GM21528 (cell line): ENCODE data around the gene SYNDIG1.
"Not testable (repeated sequence)": the region's sequence is repeated elsewhere in the genome, so short reads cannot be mapped to it uniquely, and the experiment has no call there.

ENCODE experiments used
- ATAC-seq: cut with Tn5 transposase; IDR thresholded peaks from one replicate; pipeline ENCODE4 v1.9.1; 2021; ENCODE audit warnings: mild to moderate bottlenecking, moderate library complexity; ENCODE audit not compliant: unreplicated experiment, low FRiP score

SYNDIG1 gene

GRCh38 chr20:24490598-24490997, 21.2 kb downstream of the SYNDIG1 start:
- ATAC-seq = no peak

DNA sequence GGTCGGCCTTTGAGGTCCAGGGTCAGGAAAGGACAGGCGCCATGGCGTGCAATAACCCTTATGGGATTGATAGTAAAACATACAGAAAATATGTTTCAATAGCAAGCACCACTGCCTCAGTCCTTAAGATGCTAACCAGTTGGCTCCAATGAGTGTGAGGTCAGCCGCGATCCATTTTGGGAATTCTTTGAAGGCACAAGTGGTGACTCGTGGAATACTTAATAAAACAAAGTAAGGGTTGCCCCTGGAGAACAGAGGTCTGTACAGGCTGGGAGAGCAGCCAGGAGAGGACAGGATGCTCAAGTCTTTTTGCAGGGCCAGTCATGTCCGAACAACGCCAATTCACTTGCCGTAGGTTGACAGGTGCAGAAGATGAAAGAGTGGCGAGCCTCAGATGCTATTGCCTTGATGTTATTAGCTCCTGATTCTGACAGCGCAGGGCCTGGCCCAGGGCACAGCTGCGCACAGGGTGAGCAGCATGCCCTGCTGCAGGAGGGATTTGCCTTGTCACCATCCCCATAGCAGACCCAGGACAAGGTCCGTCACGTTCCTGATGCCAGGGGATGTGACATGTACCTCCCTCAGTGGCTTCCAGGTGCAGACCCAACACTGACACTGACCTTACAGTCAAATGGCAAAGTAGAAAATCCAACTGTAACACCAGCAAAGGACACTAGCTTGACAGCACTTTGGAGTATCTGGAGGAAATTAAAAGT, 21.8 kb downstream of the SYNDIG1 start:
- ATAC-seq = no peak

DNA sequence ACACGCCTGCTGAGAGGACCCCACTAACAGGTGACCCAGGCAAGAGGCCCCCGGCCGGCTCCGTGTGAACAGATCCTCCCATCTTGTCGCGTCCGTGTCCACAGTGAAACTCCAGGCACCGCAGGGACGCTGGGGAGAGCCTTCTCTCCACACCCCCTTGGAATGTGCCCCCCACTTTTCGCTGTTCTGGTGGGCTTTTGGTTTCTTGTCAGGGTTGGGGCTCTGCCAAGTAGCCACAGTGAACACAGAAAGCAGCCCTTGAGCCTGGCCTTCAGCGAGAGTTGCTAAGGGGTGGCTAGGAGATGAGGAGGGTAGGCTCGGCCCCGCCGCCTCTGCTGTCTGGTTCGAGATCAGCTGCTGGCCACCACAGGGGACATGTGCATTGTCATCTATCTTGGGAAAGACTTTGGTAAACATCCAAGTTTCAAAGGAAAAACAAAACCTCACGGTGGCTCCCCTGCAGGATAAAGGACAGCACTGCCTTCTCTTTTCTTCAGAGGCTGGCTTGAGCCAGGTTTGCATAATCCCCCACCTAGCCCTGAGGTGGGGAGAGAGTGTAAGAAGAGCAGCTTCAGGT, 22.7 kb downstream of the SYNDIG1 start:
- no peak for ATAC-seq

GRCh38 chr20:24492698-24493097, 23.3 kb downstream of the SYNDIG1 start:
- ATAC-seq = no peak

GRCh38 chr20:24493181-24493580, 23.8 kb downstream of the SYNDIG1 start:
- ATAC-seq = no peak

GRCh38 chr20:24493661-24494459, 24.4 kb downstream of the SYNDIG1 start:
- no peak for ATAC-seq

DNA sequence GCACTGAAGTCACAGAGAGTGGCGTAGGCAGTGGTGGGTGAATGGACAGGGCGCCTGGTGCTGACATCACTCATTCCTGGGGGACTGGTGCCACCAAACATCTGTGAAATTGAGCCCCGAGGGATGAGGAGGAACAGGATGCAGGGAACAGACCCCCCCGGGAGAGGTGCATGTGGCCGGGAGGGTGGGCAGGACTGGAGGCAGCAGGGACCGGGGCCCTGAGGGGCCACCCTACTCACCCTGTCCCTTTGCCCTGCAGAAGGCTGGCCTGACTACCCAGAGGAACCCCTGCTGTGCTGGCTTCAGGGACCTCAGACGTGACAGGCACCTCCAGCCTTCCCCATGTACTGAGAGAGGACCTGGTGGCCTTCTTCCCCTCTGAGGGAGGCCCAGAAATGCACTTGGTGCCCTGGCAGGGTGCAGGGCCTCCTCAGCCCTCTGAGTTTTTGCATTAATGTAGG, 25.1 kb downstream of the SYNDIG1 start:
- no peak for ATAC-seq

- ATAC-seq = no peak
Observed at GRCh38 chr20:24495266-24495665, 25.8 kb downstream of the SYNDIG1 start.

- ATAC-seq = no peak
Observed at GRCh38 chr20:24497851-24498250, 28.4 kb downstream of the SYNDIG1 start.

- ATAC-seq = no peak
Observed at GRCh38 chr20:24498641-24499040, 29.2 kb downstream of the SYNDIG1 start.

DNA sequence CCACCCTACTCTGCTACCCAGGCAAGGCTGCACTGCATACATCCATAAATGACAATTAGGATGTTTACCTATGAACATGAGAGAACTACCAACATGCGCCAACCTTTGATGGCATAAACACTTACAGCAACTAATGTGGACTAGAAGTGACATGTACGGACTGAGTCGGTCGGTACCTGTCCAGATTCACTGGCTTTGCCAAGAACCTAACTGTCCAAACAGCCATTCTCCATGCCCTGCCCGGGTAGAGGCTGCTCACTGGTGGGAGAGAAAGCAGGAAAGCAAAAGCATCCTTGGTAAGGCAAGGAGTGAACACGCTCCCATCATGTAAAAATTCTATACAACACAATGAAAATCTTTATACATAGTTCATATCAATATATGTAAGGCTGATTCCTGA, 30.0 kb downstream of the SYNDIG1 start:
- no peak for ATAC-seq

DNA sequence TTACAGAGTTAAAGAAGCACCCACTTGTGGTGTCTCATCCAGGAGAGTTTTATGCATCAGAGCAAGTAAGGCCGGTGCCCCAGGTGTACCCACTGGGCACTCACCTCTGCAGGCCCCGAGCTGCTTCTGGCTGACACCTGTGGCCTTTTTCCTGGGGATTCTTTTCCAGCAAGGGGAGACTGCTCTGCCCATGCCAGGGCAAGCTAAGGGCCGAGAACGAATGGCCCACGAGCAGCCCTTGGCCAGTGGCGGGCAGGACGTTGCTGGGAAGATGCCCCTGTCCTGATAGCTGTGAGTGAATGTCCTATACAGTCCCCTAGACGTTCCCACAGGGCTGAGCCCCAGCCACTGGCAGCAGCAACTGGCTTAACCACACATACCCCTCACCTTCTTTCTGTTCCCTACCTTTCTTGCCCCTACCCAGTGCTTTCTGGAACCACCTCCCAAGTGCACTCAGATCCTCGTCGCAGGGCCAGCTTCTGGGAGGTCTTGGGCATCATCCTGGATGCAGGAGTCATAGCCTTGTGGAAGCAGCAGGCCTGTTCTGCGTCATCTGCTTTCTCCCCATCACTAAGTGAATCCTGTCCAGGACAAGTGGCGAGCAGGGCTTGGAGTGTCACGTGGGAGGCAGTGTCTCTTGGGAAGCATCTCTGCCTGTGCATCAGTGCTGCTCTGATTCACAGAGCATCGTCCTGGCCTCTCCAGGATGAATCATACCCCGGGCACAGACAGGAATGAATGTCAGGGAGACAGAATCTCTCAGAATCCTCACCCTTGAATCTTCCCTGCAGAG, 32.5 kb downstream of the SYNDIG1 start:
- ATAC-seq = no peak

DNA sequence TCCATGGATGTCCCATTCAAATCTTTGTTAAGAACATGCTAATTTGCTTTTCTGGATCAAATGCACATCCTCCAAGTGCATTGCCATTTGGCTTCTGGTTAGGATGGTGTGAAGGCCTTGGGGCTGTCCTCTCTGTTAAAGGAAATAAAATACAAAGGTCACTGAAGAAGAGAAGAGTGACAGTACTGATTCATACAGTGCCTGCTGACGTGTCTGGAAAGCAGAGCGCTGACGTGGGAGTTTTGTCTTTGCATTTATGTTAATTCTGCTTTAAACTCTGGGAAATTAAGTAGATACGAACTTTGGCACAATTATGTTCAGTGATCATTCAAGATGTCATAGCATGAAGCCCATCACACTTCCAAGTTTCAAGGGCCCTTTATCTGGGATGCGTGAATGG, 33.2 kb downstream of the SYNDIG1 start:
- no peak for ATAC-seq

- no peak for ATAC-seq
Observed at GRCh38 chr20:24503352-24503931, 34.0 kb downstream of the SYNDIG1 start.

GRCh38 chr20:24504331-24505285, 35.2 kb downstream of the SYNDIG1 start:
- ATAC-seq = no peak

GRCh38 chr20:24506146-24506545, 36.7 kb downstream of the SYNDIG1 start:
- no peak for ATAC-seq

DNA sequence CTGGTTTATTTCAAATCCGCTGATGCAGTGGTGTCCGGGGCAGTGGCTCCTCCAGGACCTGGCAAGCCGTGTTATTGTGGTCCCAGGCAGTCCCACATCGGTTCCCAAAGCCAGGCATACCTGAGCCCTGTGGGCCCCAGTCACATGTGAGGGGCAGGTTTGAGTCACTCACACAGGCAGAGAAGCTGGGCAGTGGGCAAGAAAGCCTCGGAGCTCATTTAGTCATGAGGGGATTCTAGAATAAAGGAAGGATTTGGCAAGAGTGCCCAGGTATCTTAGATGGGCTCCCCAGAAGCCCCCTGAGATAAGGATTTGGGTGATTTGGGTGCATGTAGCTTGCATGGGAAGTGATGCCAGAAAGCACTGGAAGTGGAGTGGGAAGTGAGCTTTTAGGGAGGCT, 37.3 kb downstream of the SYNDIG1 start:
- ATAC-seq = no peak

DNA sequence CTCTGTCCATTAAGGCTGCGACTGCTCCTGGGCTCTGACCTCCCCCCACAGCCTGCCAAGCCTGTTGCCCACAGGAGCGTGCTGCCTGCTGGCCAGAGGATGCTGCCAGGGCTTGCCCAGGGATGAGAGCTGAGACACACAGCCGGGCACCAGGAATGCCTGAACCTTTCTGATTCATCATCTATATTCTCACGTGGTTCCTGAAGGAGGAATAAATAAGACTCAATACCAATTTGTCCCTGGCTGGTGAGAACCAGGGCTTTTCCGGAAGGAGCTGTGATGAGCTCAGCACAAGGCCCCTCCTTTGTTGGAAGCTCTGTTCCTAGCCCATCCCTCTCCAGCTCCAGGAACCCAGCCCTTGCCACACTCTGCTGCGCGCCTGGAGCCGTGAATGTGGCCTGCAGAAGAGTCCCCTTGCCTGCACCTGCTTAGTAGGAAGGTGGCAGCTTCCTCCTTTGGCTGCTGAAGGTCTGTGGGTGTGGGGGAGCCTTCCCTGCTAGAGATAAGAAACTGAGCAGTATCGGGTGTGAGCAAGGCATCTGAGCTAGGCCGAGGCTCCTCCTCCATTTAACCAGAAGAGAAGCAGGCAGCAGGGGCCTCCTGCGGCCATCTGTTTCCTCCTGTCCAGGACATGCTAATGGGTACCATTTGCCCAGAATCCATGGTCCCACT, 37.9 kb downstream of the SYNDIG1 start:
- no peak for ATAC-seq

- ATAC-seq = not testable (repeated sequence)
Observed at GRCh38 chr20:24512441-24512840, 43.0 kb downstream of the SYNDIG1 start.
